Measurements from ENCODE around the gene PCDHA13.
A peak's percentile ranks its signal among the peaks of the same experiment; 100 is the strongest.

Gene PCDHA13

DNA sequence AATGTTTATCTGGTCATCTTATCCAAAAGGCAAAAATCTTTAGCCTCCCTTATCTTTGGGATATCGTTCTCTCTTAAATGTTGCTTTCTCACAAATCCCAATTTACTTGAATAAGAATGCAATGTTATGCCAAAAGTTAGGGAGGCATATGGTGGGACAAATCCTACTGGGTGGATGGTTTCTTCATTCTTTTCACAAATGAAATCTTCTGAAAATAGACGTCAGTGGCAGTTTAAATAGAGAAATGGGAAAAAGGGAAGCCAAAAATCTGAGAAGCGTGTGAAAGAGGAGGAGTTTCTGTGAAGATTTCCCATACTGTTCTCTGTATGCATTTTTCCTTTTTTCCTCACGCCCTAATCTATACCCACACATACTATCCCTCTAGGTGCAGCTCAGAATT, 41.7 kb downstream of the PCDHA13 start:
- H3K36me3 ChIP-seq (ENCODE audit: insufficient read depth, low read length), result no peaks in the 10 kb centered on the region
- H3K9ac ChIP-seq (ENCODE audit: low read depth, low read length), result no peak overlapping the region
- H3K9me3 ChIP-seq (ENCODE audit: control insufficient read depth, insufficient read depth, low read length), result no peaks in the 10 kb centered on the region
- H3K4me1 ChIP-seq (ENCODE audit: insufficient read depth, low read length), result no peaks in the 10 kb centered on the region

DNA sequence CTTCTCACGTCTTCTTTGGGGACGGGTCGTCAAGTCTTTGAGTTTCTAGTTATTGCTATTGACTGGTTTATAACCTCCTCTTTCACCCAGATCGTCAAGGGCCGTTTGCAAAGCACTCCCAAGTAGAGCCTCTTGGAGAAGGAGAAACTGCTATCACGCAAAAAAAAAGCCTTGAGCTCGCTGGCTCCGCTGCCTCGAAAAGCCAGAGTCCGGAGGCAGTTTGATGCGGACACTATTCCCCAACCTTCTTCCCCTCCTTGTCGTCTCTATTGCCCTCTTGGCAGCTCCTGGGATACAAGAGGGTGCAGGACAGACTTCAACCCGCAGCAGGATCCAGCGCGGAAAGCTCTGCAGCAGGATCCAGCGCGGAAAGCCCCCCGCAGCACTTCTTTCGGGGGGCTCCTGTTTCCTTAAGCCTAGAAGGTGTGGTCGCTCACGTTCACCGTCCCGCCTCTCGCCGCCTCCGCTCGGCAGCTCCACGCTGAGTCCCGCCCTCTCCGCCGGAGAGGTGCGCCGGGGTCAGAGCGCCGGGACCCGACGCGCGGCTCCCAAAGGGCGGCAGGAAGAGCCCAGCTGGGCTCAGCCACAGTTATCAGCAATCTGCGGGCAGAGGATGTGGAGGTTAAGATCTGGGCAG, 44.0 kb downstream of the PCDHA13 start, which contains the start of gene PCDHAC1:
Gene PCDHAC1, plus strand, starts transcription at position 494 of the 637 bp plus-strand sequence. CDS start 594 bp downstream, outside the sequence.
- H3K9ac ChIP-seq (ENCODE audit: low read depth, low read length), result peak within 1 kb of the TSS; percentile 92
- no peaks in the 10 kb centered on the region for H3K9me3 ChIP-seq (ENCODE audit: control insufficient read depth, insufficient read depth, low read length)
- no peaks in the 10 kb centered on the region for H3K36me3 ChIP-seq (ENCODE audit: insufficient read depth, low read length)
- no peaks in the 10 kb centered on the region for H3K4me1 ChIP-seq (ENCODE audit: insufficient read depth, low read length)

GRCh38 chr5:140926443-140927227, 44.7 kb downstream of the PCDHA13 start:
- Histone ChIP-seq H3K4me1 (ENCODE audit: insufficient read depth, low read length) (no peaks in the 10 kb centered on the region), H3K36me3 (ENCODE audit: insufficient read depth, low read length) (no peaks in the 10 kb centered on the region), H3K9me3 (ENCODE audit: control insufficient read depth, insufficient read depth, low read length) (no peaks in the 10 kb centered on the region), H3K9ac (ENCODE audit: low read depth, low read length) (peak overlapping the region; percentile 92)

GRCh38 chr5:140927228-140927573, 45.3 kb downstream of the PCDHA13 start:
- H3K9me3 ChIP-seq (ENCODE audit: control insufficient read depth, insufficient read depth, low read length), result no peaks in the 10 kb centered on the region
- H3K9ac ChIP-seq (ENCODE audit: low read depth, low read length), result peak overlapping the region; percentile 92
- no peaks in the 10 kb centered on the region for H3K4me1 ChIP-seq (ENCODE audit: insufficient read depth, low read length)
- H3K36me3 ChIP-seq (ENCODE audit: insufficient read depth, low read length), result no peaks in the 10 kb centered on the region
